GM19455 (cell line): Measurements from ENCODE around the gene NF2.
"Not testable (repeated sequence)": the region's sequence is repeated elsewhere in the genome, so short reads cannot be mapped to it uniquely, and the experiment has no call there.

Source experiments
- ATAC-seq: cut with Tn5 transposase; IDR thresholded peaks from one replicate; pipeline ENCODE4 v1.9.1; 2021; ENCODE audit not compliant: unreplicated experiment

Gene NF2

GRCh38 chr22:29594447-29594846, 9.0 kb upstream of the NF2 start:
- ATAC-seq = not testable (repeated sequence)

GRCh38 chr22:29596408-29596807, 7.0 kb upstream of the NF2 start:
- ATAC-seq = no peak

- not testable (repeated sequence) for ATAC-seq
Measured at GRCh38 chr22:29597871-29598683, 5.4 kb upstream of the NF2 start.

GRCh38 chr22:29598684-29599020, 4.8 kb upstream of the NF2 start:
- ATAC-seq = no peak

GRCh38 chr22:29604076-29604360, 585 bp downstream of the NF2 start:
- no peak for ATAC-seq

GRCh38 chr22:29605527-29605850, 2.1 kb downstream of the NF2 start:
- ATAC-seq = no peak

GRCh38 chr22:29606320-29606719, 2.9 kb downstream of the NF2 start:
- no peak for ATAC-seq

GRCh38 chr22:29607426-29607825, 4.0 kb downstream of the NF2 start:
- no peak for ATAC-seq

GRCh38 chr22:29609139-29609538, 5.7 kb downstream of the NF2 start:
- ATAC-seq = no peak

- no peak for ATAC-seq
Measured at GRCh38 chr22:29610780-29611179, 7.3 kb downstream of the NF2 start.

GRCh38 chr22:29615705-29616327, 12.4 kb downstream of the NF2 start:
- no peak for ATAC-seq

- ATAC-seq = no peak
Measured at GRCh38 chr22:29617922-29618629, 14.6 kb downstream of the NF2 start.

GRCh38 chr22:29621761-29622526, 18.5 kb downstream of the NF2 start:
- ATAC-seq = no peak

GRCh38 chr22:29623059-29623458, 19.6 kb downstream of the NF2 start:
- ATAC-seq = no peak

GRCh38 chr22:29623553-29624169, 20.2 kb downstream of the NF2 start:
- no peak for ATAC-seq

GRCh38 chr22:29625090-29625825, 21.8 kb downstream of the NF2 start:
- no peak for ATAC-seq

GRCh38 chr22:29626497-29627195, 23.2 kb downstream of the NF2 start:
- ATAC-seq = no peak

GRCh38 chr22:29627196-29627535, 23.7 kb downstream of the NF2 start:
- no peak for ATAC-seq

GRCh38 chr22:29628996-29629902, 25.8 kb downstream of the NF2 start:
- no peak for ATAC-seq
